ENCODE results near the gene NCK1. TPM values are rescaled to one million over a fixed set of nuclear protein-coding genes. Genes with fewer than 3 reads are reported as not detected.

NCK1 gene
- total RNA-seq, 2 experiments from 2014 or later = 24.9 to 38.1 TPM

DNA sequence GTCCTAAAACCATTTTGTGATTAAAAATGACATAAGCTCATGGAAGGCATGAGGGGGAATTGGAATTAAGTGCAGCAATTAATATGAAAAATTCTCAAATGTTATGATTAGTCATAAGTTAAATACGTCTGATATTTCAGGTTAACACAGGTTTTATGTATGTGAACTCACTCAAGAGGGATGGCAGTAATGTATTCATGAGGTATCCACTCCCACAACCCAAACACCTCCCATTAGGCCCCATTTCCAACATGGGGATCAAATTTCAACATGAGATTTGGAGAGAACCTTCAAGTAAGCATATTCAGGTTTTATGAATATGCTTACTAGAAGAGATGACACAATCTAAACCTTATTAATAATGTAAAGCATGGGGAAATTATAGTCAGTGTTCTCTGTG is 54.2 kb downstream of the NCK1 start:
- peaks cover 24% of the 10 kb centered on the region for H3K4me1 ChIP-seq (ENCODE audit: insufficient read depth, low read length, poor library complexity, severe bottlenecking)
- CTCF ChIA-PET (ENCODE audit: unreplicated experiment) = no interaction called here

DNA sequence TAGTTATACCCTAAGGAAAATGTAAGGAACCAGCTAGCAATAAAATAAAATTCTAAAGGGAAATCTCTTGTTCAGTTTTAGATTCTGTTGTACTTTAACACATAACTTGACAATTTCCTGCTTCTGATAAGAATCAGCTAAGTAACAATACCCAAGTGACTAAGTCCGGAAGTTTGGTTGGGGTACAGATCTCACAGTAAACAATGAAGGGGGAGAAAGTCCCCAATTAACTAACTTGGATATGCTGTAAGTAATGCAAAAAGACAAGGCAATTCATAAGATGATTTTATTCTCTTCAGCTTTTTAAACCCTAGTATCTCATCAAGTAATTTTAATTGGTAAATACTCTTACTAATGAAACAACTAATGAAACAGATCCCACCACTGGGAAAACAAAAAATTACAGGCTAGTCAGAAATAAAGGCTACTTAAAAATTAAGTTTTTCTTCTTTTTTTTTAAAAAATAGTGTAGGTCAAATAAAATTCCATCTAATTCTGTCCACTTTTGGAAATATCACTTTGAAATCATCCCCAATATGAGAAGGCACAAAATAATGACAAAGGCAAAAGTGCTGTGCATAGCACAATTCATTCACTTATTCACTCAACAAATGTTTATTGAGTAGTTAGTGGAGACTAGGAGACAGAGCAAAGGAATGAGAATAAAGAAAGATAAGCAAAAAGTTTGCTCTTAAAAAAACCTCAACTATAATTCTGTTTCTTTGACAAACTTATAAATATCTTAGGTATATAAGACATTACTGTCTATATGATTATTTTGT is 58.0 kb downstream of the NCK1 start:
- TF ChIP-seq, protein P1, sequence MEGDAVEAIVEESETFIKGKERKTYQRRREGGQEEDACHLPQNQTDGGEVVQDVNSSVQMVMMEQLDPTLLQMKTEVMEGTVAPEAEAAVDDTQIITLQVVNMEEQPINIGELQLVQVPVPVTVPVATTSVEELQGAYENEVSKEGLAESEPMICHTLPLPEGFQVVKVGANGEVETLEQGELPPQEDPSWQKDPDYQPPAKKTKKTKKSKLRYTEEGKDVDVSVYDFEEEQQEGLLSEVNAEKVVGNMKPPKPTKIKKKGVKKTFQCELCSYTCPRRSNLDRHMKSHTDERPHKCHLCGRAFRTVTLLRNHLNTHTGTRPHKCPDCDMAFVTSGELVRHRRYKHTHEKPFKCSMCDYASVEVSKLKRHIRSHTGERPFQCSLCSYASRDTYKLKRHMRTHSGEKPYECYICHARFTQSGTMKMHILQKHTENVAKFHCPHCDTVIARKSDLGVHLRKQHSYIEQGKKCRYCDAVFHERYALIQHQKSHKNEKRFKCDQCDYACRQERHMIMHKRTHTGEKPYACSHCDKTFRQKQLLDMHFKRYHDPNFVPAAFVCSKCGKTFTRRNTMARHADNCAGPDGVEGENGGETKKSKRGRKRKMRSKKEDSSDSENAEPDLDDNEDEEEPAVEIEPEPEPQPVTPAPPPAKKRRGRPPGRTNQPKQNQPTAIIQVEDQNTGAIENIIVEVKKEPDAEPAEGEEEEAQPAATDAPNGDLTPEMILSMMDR (conservative IDR thresholded peaks at IDR 0.05; ENCODE audit: low read length) = no peak
- peaks cover 15% of the 10 kb centered on the region for H3K4me1 ChIP-seq (ENCODE audit: insufficient read depth, low read length, poor library complexity, severe bottlenecking)
- POLR2A ChIA-PET = interaction anchor here (1.0 kb wide), 2 partner anchors 19 to 36 kb away, joined by 3 to 5 read pairs; no protein-coding TSS in a partner anchor
- BruUV-seq (replicated peaks) = no TSS peak
- CTCF ChIA-PET (ENCODE audit: unreplicated experiment) = no interaction called here
- peaks cover 87% of the 10 kb centered on the region for H3K79me2 ChIP-seq (ENCODE audit: insufficient read depth, low read depth, low read length)
- intact Hi-C loops (cut with micrococcal nuclease; ENCODE audit: unreplicated experiment) = no loop called here
- no peak overlapping the region for H3K4me2 ChIP-seq (ENCODE audit: low read length)
- H3K9me2 ChIP-seq (ENCODE audit: insufficient read depth, low read length) = no peaks in the 10 kb centered on the region
- H4K20me1 ChIP-seq (ENCODE audit: insufficient read depth, low read length) = no peaks in the 10 kb centered on the region
- H3K4me3 ChIP-seq (ENCODE audit: low read depth, low read length, poor library complexity, severe bottlenecking) = no peak overlapping the region
- DNase-seq (ENCODE audit: low spot score) = no peak
- H3K27ac ChIP-seq (ENCODE audit: low read depth, low read length, poor library complexity, severe bottlenecking) = no peak overlapping the region
- no peak overlapping the region for H2AFZ ChIP-seq (ENCODE audit: low read length)
- H3K9me3 ChIP-seq (ENCODE audit: low read length) = no peaks in the 10 kb centered on the region
- H3K36me3 ChIP-seq (ENCODE audit: insufficient read depth, low read length) = peaks cover 19% of the 10 kb centered on the region

More for the DNA sequence above, 54.2 kb downstream of the NCK1 start:
- Histone ChIP-seq H3K9me2 (ENCODE audit: insufficient read depth, low read length) (no peaks in the 10 kb centered on the region), H3K79me2 (ENCODE audit: insufficient read depth, low read depth, low read length) (peaks cover 97% of the 10 kb centered on the region), H3K36me3 (ENCODE audit: insufficient read depth, low read length) (peaks cover 50% of the 10 kb centered on the region), H3K4me2 (ENCODE audit: low read length) (no peak overlapping the region), H4K20me1 (ENCODE audit: insufficient read depth, low read length) (no peaks in the 10 kb centered on the region), H2AFZ (ENCODE audit: low read length) (no peak overlapping the region), H3K4me3 (ENCODE audit: low read depth, low read length, poor library complexity, severe bottlenecking) (no peak overlapping the region), H3K27ac (ENCODE audit: low read depth, low read length, poor library complexity, severe bottlenecking) (no peak overlapping the region), H3K9me3 (ENCODE audit: low read length) (peaks cover 6% of the 10 kb centered on the region; the same call in 1 of the 2 replicates)
- BruUV-seq (replicated peaks) = no TSS peak
- DNase-seq (ENCODE audit: low spot score) = no peak
- intact Hi-C loops (cut with micrococcal nuclease; ENCODE audit: unreplicated experiment) = no loop called here
- no peak for TF ChIP-seq EZH2phosphoT487 (IDR thresholded peaks at IDR 0.05; ENCODE audit: borderline replicate concordance, low read depth, low read length)
- TF ChIP-seq, protein P1 (conservative IDR thresholded peaks at IDR 0.05; ENCODE audit: low read length) = no peak
- POLR2A ChIA-PET = interaction anchor here (1.1 kb wide), 1 partner anchor 12 kb away, joined by 3 read pairs; no protein-coding TSS in a partner anchor

DNA sequence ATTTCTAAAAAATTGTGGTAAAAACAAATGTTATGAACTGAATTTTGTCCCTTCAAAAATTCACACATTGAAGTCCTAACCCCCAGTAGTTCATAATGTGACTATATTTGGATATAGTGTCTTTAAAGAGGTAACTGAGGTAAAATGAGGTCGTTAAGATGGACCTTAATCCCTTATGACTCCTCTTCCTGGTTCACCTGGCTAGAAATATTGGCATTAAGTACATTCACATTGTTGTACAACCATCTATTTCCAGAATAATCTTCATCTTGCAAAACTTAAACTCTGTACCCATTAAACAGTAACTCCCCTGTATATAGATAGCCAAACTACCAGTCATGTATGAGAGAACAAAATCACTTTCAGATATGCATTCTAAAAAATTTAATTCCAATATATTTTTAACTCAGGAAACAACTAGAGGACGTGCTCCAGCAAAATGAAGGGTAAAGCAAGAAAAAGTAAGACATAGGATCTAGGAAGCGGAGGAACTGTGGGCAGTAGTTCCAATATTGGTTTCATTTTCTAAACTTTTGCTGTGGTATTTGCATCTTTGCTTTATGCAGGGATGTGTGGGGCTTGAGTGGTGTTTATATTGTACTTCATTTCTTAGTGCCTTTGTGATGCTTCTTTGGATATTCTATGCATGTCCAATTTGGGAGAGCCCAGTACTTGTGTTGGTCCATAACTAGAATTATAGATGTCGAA is 59.0 kb downstream of the NCK1 start:
- no peak for TF ChIP-seq EZH2phosphoT487 (IDR thresholded peaks at IDR 0.05; ENCODE audit: borderline replicate concordance, low read depth, low read length)
- TF ChIP-seq, protein P1 (conservative IDR thresholded peaks at IDR 0.05; ENCODE audit: low read length) = no peak
- ChIA-PET POLR2A (no interaction called here), CTCF (ENCODE audit: unreplicated experiment) (no interaction called here)
- no peak overlapping the region for H3K4me2 ChIP-seq (ENCODE audit: low read length)
- no peak overlapping the region for H2AFZ ChIP-seq (ENCODE audit: low read length)
- H3K9me3 ChIP-seq (ENCODE audit: low read length) = no peaks in the 10 kb centered on the region
- H3K79me2 ChIP-seq (ENCODE audit: insufficient read depth, low read depth, low read length) = peaks cover 89% of the 10 kb centered on the region
- H3K9me2 ChIP-seq (ENCODE audit: insufficient read depth, low read length) = no peaks in the 10 kb centered on the region
- no peak overlapping the region for H3K27ac ChIP-seq (ENCODE audit: low read depth, low read length, poor library complexity, severe bottlenecking)
- no peak overlapping the region for H3K4me3 ChIP-seq (ENCODE audit: low read depth, low read length, poor library complexity, severe bottlenecking)
- H4K20me1 ChIP-seq (ENCODE audit: insufficient read depth, low read length) = no peaks in the 10 kb centered on the region; the same call in 1 of the 2 replicates
- peaks cover 17% of the 10 kb centered on the region for H3K36me3 ChIP-seq (ENCODE audit: insufficient read depth, low read length)
- intact Hi-C loops (cut with micrococcal nuclease; ENCODE audit: unreplicated experiment) = no loop called here
- no peak for DNase-seq (ENCODE audit: low spot score)
- peaks cover 15% of the 10 kb centered on the region for H3K4me1 ChIP-seq (ENCODE audit: insufficient read depth, low read length, poor library complexity, severe bottlenecking)
- no TSS peak for BruUV-seq (replicated peaks)

All from OCI-LY7 (cell line).